ENCODE measurements around the gene GPRC5B.

- TF ChIP-seq CTCF (IDR thresholded peaks at IDR 0.05; ENCODE audit: control extremely low read depth in 1 of 3, insufficient read depth in 1 of 3, low read depth in 1 of 3, low read length in 3 of 3), result no peak
- TF ChIP-seq SP2 (IDR thresholded peaks at IDR 0.05; ENCODE audit: low read length), result no peak
- TF ChIP-seq RFX5 (IDR thresholded peaks at IDR 0.05; ENCODE audit: borderline replicate concordance, low read depth, low read length), result no peak
- TF ChIP-seq POLR2AphosphoS5 (IDR thresholded peaks at IDR 0.05; ENCODE audit: low read depth, low read length), result no peak
- TF ChIP-seq, protein P1, sequence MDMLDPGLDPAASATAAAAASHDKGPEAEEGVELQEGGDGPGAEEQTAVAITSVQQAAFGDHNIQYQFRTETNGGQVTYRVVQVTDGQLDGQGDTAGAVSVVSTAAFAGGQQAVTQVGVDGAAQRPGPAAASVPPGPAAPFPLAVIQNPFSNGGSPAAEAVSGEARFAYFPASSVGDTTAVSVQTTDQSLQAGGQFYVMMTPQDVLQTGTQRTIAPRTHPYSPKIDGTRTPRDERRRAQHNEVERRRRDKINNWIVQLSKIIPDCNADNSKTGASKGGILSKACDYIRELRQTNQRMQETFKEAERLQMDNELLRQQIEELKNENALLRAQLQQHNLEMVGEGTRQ (IDR thresholded peaks at IDR 0.05; ENCODE audit: low read length), result no peak
- no peak for TF ChIP-seq CHD2 (IDR thresholded peaks at IDR 0.05; ENCODE audit: low read length)
- no peak for TF ChIP-seq POLR2A (IDR thresholded peaks at IDR 0.05; ENCODE audit: control extremely low read depth in 1 of 2, low read depth in 2 of 2, low read length in 2 of 2)
- TF ChIP-seq EZH2 (IDR thresholded peaks at IDR 0.05; ENCODE audit: low read depth, low read length, severe bottlenecking), result no peak
- TF ChIP-seq CEBPB (IDR thresholded peaks at IDR 0.05; ENCODE audit: low read depth, low read length), result no peak
- no peak for TF ChIP-seq NRF1 (IDR thresholded peaks at IDR 0.05; ENCODE audit: low read depth, low read length)
- no peak for TF ChIP-seq ZNF274 (IDR thresholded peaks at IDR 0.05; ENCODE audit: borderline replicate concordance, extremely low read depth, low read length)
Observed at GRCh38 chr16:19883966-19884485, 622 bp downstream of the GPRC5B start.
